HepG2 (cell line): ENCODE measurements around the gene MYOM1. TPM values are rescaled to one million over a fixed set of nuclear protein-coding genes. Genes with fewer than 3 reads are reported as not detected.

Source experiments
- ASH2L ChIP-seq: fragments of 300-600, 200-600 bp; sonication (generic); IDR thresholded peaks from 2 replicates; pipeline ENCODE4 v1.7.0; 2017; ENCODE audit warnings: low read depth, mild to moderate bottlenecking, moderate library complexity, mixed read lengths, low read length; ENCODE audit not compliant: insufficient read length
- CCDC6 ChIP-seq: sonication (generic); formaldehyde crosslinking; IDR thresholded peaks from 2 replicates; pipeline ENCODE4 v1.8.1; 2022; ENCODE audit warnings: mild to moderate bottlenecking, missing genetic modification reagents, moderate library complexity
- CEBPG ChIP-seq: IDR thresholded peaks from 2 replicates; pipeline ENCODE4 v1.6.1; 2016
- CREBL2 ChIP-seq: sonication (generic); formaldehyde crosslinking; IDR thresholded peaks from 2 replicates; pipeline ENCODE4 v1.8.1; 2023; ENCODE audit warnings: missing genetic modification reagents, mild to moderate bottlenecking, borderline replicate concordance
- IKZF1 ChIP-seq: fragments of 450-650 bp; IDR thresholded peaks from 2 replicates; pipeline ENCODE4 v1.7.1; 2016
- IRF9 ChIP-seq: sonication (generic); formaldehyde crosslinking; IDR thresholded peaks from 2 replicates; pipeline ENCODE4 v1.8.0; 2022; ENCODE audit warnings: missing genetic modification reagents, mild to moderate bottlenecking, borderline replicate concordance
- MZF1 ChIP-seq: sonication (generic); formaldehyde crosslinking; IDR thresholded peaks from 2 replicates; pipeline ENCODE4 v1.8.1; 2023; ENCODE audit warnings: mild to moderate bottlenecking, missing genetic modification reagents, borderline replicate concordance
- NR2C2 ChIP-seq: sonication (generic); formaldehyde crosslinking; IDR thresholded peaks from 2 replicates; pipeline ENCODE4 v1.4.0; 2020; ENCODE audit warnings: missing genetic modification reagents, mild to moderate bottlenecking, moderate library complexity, borderline replicate concordance
- ONECUT2 ChIP-seq: sonication (generic); formaldehyde crosslinking; IDR thresholded peaks from 2 replicates; pipeline ENCODE4 v1.4.0; 2020; ENCODE audit warnings: missing genetic modification reagents
- SOX13 ChIP-seq, 3 experiments: fragments of 450-650 bp in 1 of 3; sonication (generic) in 1 of 3; formaldehyde crosslinking in 1 of 3; IDR thresholded peaks in 2 of 3; conservative IDR thresholded peaks in 1 of 3; 2 replicates each; pipeline versions ENCODE4 v1.5.0 to v1.6.1; 2016 to 2020; ENCODE audit warnings: antibody characterized with exemption in 1 of 3, mild to moderate bottlenecking in 1 of 3, missing compliant biosample characterization in 1 of 3, missing genetic modification reagents in 1 of 3, moderate library complexity in 1 of 3
- SRY ChIP-seq: sonication (generic); formaldehyde crosslinking; IDR thresholded peaks from 2 replicates; pipeline ENCODE4 v1.8.0; 2022; ENCODE audit warnings: mild to moderate bottlenecking, missing genetic modification reagents
- ZBTB1 ChIP-seq: sonication (generic); formaldehyde crosslinking; IDR thresholded peaks from 2 replicates; pipeline ENCODE4 v1.4.0; 2020; ENCODE audit warnings: missing genetic modification reagents, borderline replicate concordance
- ZBTB38 ChIP-seq: sonication (generic); formaldehyde crosslinking; IDR thresholded peaks from 2 replicates; pipeline ENCODE4 v1.5.1; 2020; ENCODE audit warnings: mild to moderate bottlenecking, missing genetic modification reagents
- ZBTB8A ChIP-seq: sonication (generic); formaldehyde crosslinking; IDR thresholded peaks from 2 replicates; pipeline ENCODE4 v1.4.0; 2020; ENCODE audit warnings: mild to moderate bottlenecking, low read depth, missing genetic modification reagents, borderline replicate concordance
- ZMYM2 ChIP-seq: sonication (generic); formaldehyde crosslinking; IDR thresholded peaks from 2 replicates; pipeline ENCODE4 v1.8.0; 2022; ENCODE audit warnings: mild to moderate bottlenecking, missing genetic modification reagents
- ZNF292 ChIP-seq: sonication (generic); formaldehyde crosslinking; IDR thresholded peaks from 2 replicates; pipeline ENCODE4 v1.8.1; 2022; ENCODE audit warnings: mild to moderate bottlenecking, low read depth, missing genetic modification reagents, borderline replicate concordance
- ZNF335 ChIP-seq: sonication (generic); formaldehyde crosslinking; IDR thresholded peaks from 2 replicates; pipeline ENCODE4 v1.4.0; 2020; ENCODE audit warnings: missing genetic modification reagents
- ZNF616 ChIP-seq: sonication (generic); formaldehyde crosslinking; IDR thresholded peaks from 2 replicates; pipeline ENCODE4 v1.5.0; 2020; ENCODE audit warnings: low read depth, mild to moderate bottlenecking, missing genetic modification reagents
- ZNF670 ChIP-seq: sonication (generic); formaldehyde crosslinking; IDR thresholded peaks from 2 replicates; pipeline ENCODE4 v1.8.0; 2022; ENCODE audit warnings: mild to moderate bottlenecking, missing genetic modification reagents, borderline replicate concordance
- ZNF674 ChIP-seq: sonication (generic); formaldehyde crosslinking; IDR thresholded peaks from 2 replicates; pipeline ENCODE4 v1.5.0; 2020; ENCODE audit warnings: low read depth, mild to moderate bottlenecking, missing genetic modification reagents
- ZNF780A ChIP-seq: sonication (generic); formaldehyde crosslinking; IDR thresholded peaks from 2 replicates; pipeline ENCODE4 v1.8.0; 2022; ENCODE audit warnings: mild to moderate bottlenecking, missing genetic modification reagents, moderate library complexity
- polyA plus RNA-seq, 8 experiments: library from polyadenylated mRNA; depleted of rRNA in 3 of 8; stranded (reverse) in 7 of 8; unstranded in 1 of 8; fragments of >200 nt; fragmentation: Illumina TruSeq in 4 of 8; extraction: Trizol in 4 of 8; gene quantifications; 2 replicates each; pipeline versions ENCODE4 v1.2.1 to v1.2.3, GENCODE V29; 2011 to 2016; ENCODE audit warnings: low read depth in 4 of 8, missing spikeins in 1 of 8, mixed read lengths in 1 of 8; ENCODE audit not compliant: insufficient read depth in 1 of 8
- total RNA-seq, 5 experiments: library from RNA; depleted of rRNA; stranded (reverse); fragments of >200 nt; fragmentation: Illumina TruSeq; extraction: Trizol; gene quantifications; 2 replicates each; pipeline ENCODE4 v1.2.3, GENCODE V29; 2016; ENCODE audit warnings: low read depth in 1 of 5
- TF ChIP-seq, protein P1 (sequence below): sonication (generic); formaldehyde crosslinking; IDR thresholded peaks from 2 replicates; pipeline ENCODE4 v1.8.1; 2023; ENCODE audit warnings: mild to moderate bottlenecking, missing genetic modification reagents
- TF ChIP-seq, protein P2 (sequence below): sonication (generic); formaldehyde crosslinking; IDR thresholded peaks from 2 replicates; pipeline ENCODE4 v1.5.0; 2020; ENCODE audit warnings: missing genetic modification reagents
- TF ChIP-seq, protein P3 (sequence below): IDR thresholded peaks from 2 replicates; pipeline ENCODE4 v1.6.1; 2016

MYOM1 gene
- total and polyA plus RNA-seq, 2 of the 13 experiments (the other 11 are each of a cell fraction or from before 2014, with no cell fraction given), result 0.46 to 0.98 TPM

- no peak for TF ChIP-seq ZNF616
- TF ChIP-seq ZNF670 (CRISPR knock-in tag), result no peak
- TF ChIP-seq NR2C2 (CRISPR knock-in tag), result peak; percentile 46; the same call in 1 of the 2 replicates
- no peak for TF ChIP-seq MZF1 (CRISPR knock-in tag)
- TF ChIP-seq CREBL2, result no peak
- no peak for TF ChIP-seq SRY (CRISPR knock-in tag)
- TF ChIP-seq ZMYM2, result 0 out of 2 replicates have a peak, but pooled peaks have one; percentile 18
- no peak for TF ChIP-seq ONECUT2 (CRISPR knock-in tag)
- no peak for TF ChIP-seq IRF9 (CRISPR knock-in tag)
- peak; percentile 52; the same call in 1 of the 2 replicates for TF ChIP-seq ZBTB38 (CRISPR knock-in tag)
- TF ChIP-seq, protein P1, sequence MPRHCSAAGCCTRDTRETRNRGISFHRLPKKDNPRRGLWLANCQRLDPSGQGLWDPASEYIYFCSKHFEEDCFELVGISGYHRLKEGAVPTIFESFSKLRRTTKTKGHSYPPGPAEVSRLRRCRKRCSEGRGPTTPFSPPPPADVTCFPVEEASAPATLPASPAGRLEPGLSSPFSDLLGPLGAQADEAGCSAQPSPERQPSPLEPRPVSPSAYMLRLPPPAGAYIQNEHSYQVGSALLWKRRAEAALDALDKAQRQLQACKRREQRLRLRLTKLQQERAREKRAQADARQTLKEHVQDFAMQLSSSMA (CRISPR knock-in tag), result no peak
- no peak for TF ChIP-seq CEBPG
- no peak for TF ChIP-seq CCDC6 (CRISPR knock-in tag)
- TF ChIP-seq ZBTB1 (CRISPR knock-in tag), result no peak
- TF ChIP-seq SOX13 (IDR thresholded peaks at IDR 0.05), result no peak
- TF ChIP-seq SOX13 (CRISPR knock-in tag; conservative IDR thresholded peaks at IDR 0.05 in 1 of 2, IDR thresholded peaks at IDR 0.05 in 1 of 2), result peak in 1 of 2 experiments; percentile 23; a peak in 1 of 4 replicates
- TF ChIP-seq ZNF335 (CRISPR knock-in tag), result no peak
- TF ChIP-seq, protein P2, sequence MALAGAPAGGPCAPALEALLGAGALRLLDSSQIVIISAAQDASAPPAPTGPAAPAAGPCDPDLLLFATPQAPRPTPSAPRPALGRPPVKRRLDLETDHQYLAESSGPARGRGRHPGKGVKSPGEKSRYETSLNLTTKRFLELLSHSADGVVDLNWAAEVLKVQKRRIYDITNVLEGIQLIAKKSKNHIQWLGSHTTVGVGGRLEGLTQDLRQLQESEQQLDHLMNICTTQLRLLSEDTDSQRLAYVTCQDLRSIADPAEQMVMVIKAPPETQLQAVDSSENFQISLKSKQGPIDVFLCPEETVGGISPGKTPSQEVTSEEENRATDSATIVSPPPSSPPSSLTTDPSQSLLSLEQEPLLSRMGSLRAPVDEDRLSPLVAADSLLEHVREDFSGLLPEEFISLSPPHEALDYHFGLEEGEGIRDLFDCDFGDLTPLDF, result no peak
- TF ChIP-seq ZBTB8A (CRISPR knock-in tag), result no peak
- TF ChIP-seq ZNF674 (CRISPR knock-in tag), result no peak
- no peak for TF ChIP-seq ZNF292 (CRISPR knock-in tag)
- no peak for TF ChIP-seq IKZF1
- no peak for TF ChIP-seq ASH2L
- TF ChIP-seq, protein P3, sequence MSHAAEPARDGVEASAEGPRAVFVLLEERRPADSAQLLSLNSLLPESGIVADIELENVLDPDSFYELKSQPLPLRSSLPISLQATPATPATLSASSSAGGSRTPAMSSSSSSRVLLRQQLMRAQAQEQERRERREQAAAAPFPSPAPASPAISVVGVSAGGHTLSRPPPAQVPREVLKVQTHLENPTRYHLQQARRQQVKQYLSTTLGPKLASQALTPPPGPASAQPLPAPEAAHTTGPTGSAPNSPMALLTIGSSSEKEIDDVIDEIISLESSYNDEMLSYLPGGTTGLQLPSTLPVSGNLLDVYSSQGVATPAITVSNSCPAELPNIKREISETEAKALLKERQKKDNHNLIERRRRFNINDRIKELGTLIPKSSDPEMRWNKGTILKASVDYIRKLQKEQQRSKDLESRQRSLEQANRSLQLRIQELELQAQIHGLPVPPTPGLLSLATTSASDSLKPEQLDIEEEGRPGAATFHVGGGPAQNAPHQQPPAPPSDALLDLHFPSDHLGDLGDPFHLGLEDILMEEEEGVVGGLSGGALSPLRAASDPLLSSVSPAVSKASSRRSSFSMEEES (CRISPR knock-in tag), result no peak
- no peak for TF ChIP-seq ZNF780A (CRISPR knock-in tag)
Measured at GRCh38 chr18:3118195-3119010, 101.4 kb downstream of the MYOM1 start (continued).
